A673 (cell line): Measurements from ENCODE around the gene MORN5. TPM values are rescaled to one million over a fixed set of nuclear protein-coding genes. Genes with fewer than 3 reads are reported as not detected.

Source experiments
- BruUV-seq: library from RNA; stranded (reverse); fragments of 400-500 nt; replicated peaks from 2 replicates; lab custom pipeline; 2021; lab: Mats Ljungman, UMichigan
- CTCF ChIA-PET: fragments of 300-600 bp; sonication (Branson Sonifier 250); formaldehyde crosslinking; loops from one replicate; lab custom pipeline; 2022; ENCODE audit warnings: antibody characterized with exemption; lab: Charles Lee
- POLR2A ChIA-PET: fragments of 300-600 bp; sonication (Branson Sonifier 250); formaldehyde crosslinking; loops from one replicate; lab custom pipeline; 2022; ENCODE audit warnings: antibody characterized with exemption; ENCODE audit not compliant: low non-redundant PET; lab: Charles Lee
- DNase-seq: peaks from one replicate; pipeline ENCODE4 v3.0.0-alpha.2; 2015; ENCODE audit warnings: low spot score
- H3K27ac ChIP-seq: fragments of 200-600 bp; sonication (generic); 2 replicates; pipeline ENCODE4 v1.5.1; 2016; ENCODE audit warnings: mixed run types, low read depth, mild to moderate bottlenecking, mixed read lengths, antibody characterized with exemption, low read length; ENCODE audit not compliant: poor library complexity, severe bottlenecking
- H3K27me3 ChIP-seq: fragments of 200-600 bp; sonication (generic); replicated peaks from 2 replicates; pipeline ENCODE4 v1.6.1; 2017; ENCODE audit warnings: mixed run types, low read depth, mild to moderate bottlenecking, mixed read lengths, antibody characterized with exemption, low read length; ENCODE audit not compliant: insufficient read depth, poor library complexity
- H3K36me3 ChIP-seq: fragments of 200-600 bp; sonication (generic); 2 replicates; pipeline ENCODE4 v1.6.1; 2016; ENCODE audit warnings: mixed run types, mild to moderate bottlenecking, mixed read lengths, antibody characterized with exemption, low read length; ENCODE audit not compliant: insufficient read depth, poor library complexity, severe bottlenecking
- H3K4me1 ChIP-seq: fragments of 200-600 bp; sonication (generic); 2 replicates; pipeline ENCODE4 v1.6.1; 2017; ENCODE audit warnings: mixed run types, mild to moderate bottlenecking, mixed read lengths, antibody characterized with exemption, low read length; ENCODE audit not compliant: insufficient read depth, poor library complexity, severe bottlenecking
- H3K4me3 ChIP-seq: fragments of 200-600 bp; sonication (generic); 2 replicates; pipeline ENCODE4 v1.5.1; 2016; ENCODE audit warnings: low read depth, mixed run types, mild to moderate bottlenecking, mixed read lengths, low read length; ENCODE audit not compliant: poor library complexity, severe bottlenecking
- H3K9me3 ChIP-seq: fragments of 200-600 bp; sonication (generic); 2 replicates; pipeline ENCODE4 v1.6.1; 2016; ENCODE audit warnings: mixed run types, low read depth, mild to moderate bottlenecking, mixed read lengths, antibody characterized with exemption, low read length; ENCODE audit not compliant: poor library complexity, severe bottlenecking
- EZH2 ChIP-seq: fragments of 200-600 bp; sonication (generic); IDR thresholded peaks from 2 replicates; pipeline ENCODE4 v1.6.1; 2017; ENCODE audit warnings: borderline replicate concordance, low read depth, mild to moderate bottlenecking, mixed read lengths, antibody characterized with exemption, low read length; ENCODE audit not compliant: poor library complexity, severe bottlenecking
- intact Hi-C: fragments of 100-400 bp; cut with micrococcal nuclease; formaldehyde crosslinking; loops from one replicate; pipeline ENCODE4 v1.10.0; 2022; ENCODE audit not compliant: unreplicated experiment
- total RNA-seq: library from RNA; stranded (reverse); gene quantifications from 2 replicates; pipeline ENCODE4 v1.2.3, GENCODE V29; 2021
- TF ChIP-seq, protein P1 (sequence below): fragments of 300-800, 200-600 bp; sonication (generic); conservative IDR thresholded peaks from 2 replicates; pipeline ENCODE4 v1.5.1; 2017; ENCODE audit warnings: low read depth, mild to moderate bottlenecking, antibody characterized with exemption, low read length, moderate library complexity, mixed read lengths

The MORN5 gene
- total RNA-seq, 1 experiment from 2014 or later, result not detected

- no peaks in the 10 kb centered on the region for H3K4me1 ChIP-seq
- H3K27me3 ChIP-seq, result peaks cover 64% of the 10 kb centered on the region
- H3K27ac ChIP-seq, result no peak overlapping the region
- H3K36me3 ChIP-seq, result no peaks in the 10 kb centered on the region
- intact Hi-C loops, result no loop called here
- ChIA-PET POLR2A (no interaction called here), CTCF (no interaction called here)
- no peak for DNase-seq
- TF ChIP-seq, protein P1, sequence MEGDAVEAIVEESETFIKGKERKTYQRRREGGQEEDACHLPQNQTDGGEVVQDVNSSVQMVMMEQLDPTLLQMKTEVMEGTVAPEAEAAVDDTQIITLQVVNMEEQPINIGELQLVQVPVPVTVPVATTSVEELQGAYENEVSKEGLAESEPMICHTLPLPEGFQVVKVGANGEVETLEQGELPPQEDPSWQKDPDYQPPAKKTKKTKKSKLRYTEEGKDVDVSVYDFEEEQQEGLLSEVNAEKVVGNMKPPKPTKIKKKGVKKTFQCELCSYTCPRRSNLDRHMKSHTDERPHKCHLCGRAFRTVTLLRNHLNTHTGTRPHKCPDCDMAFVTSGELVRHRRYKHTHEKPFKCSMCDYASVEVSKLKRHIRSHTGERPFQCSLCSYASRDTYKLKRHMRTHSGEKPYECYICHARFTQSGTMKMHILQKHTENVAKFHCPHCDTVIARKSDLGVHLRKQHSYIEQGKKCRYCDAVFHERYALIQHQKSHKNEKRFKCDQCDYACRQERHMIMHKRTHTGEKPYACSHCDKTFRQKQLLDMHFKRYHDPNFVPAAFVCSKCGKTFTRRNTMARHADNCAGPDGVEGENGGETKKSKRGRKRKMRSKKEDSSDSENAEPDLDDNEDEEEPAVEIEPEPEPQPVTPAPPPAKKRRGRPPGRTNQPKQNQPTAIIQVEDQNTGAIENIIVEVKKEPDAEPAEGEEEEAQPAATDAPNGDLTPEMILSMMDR, result no peak
- TF ChIP-seq EZH2, result no peak
- BruUV-seq, result no TSS peak
- no peak overlapping the region for H3K4me3 ChIP-seq
- no peaks in the 10 kb centered on the region for H3K9me3 ChIP-seq
These were observed 4.6 kb downstream of the MORN5 start for GRCh38 chr9:122164286-122164685.

- Histone ChIP-seq H3K4me3 (no peak overlapping the region), H3K9me3 (no peaks in the 10 kb centered on the region), H3K4me1 (no peaks in the 10 kb centered on the region), H3K36me3 (no peaks in the 10 kb centered on the region), H3K27me3 (peaks cover 88% of the 10 kb centered on the region), H3K27ac (no peak overlapping the region)
- no peak for DNase-seq
- POLR2A ChIA-PET, result no interaction called here
- TF ChIP-seq, protein P1, result no peak
- no peak for TF ChIP-seq EZH2
- CTCF ChIA-PET, result no interaction called here
- no TSS peak for BruUV-seq
- intact Hi-C loops, result no loop called here
These were observed 8.6 kb downstream of the MORN5 start for GRCh38 chr9:122168356-122168755.

DNA sequence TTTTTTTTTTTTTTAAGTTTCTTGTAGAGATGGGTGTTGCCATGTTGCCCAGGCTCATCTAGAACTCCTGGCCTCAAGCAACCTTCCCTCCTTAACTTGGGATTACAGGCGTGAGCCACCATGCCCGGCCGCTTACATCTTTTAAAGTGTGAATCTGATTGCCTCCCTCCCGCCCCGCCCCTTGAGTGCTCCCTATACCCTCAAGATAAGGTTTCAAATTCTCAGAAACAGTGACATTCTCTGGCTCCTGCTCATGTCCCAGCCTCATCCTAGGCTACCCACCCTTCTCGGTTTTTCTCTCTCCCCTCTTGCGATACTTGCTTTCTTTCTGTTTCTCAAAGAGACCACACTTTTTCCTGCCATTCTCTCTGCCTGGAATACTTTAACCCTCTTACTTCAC lies 12.4 kb downstream of the MORN5 start:
- no peaks in the 10 kb centered on the region for H3K4me1 ChIP-seq
- H3K27me3 ChIP-seq, result peaks cover 56% of the 10 kb centered on the region
- intact Hi-C loops, result no loop called here
- no TSS peak for BruUV-seq
- H3K4me3 ChIP-seq, result no peak overlapping the region
- POLR2A ChIA-PET, result no interaction called here
- no peak for TF ChIP-seq EZH2
- TF ChIP-seq, protein P1, result no peak
- H3K36me3 ChIP-seq, result no peaks in the 10 kb centered on the region
- no peak for DNase-seq
- CTCF ChIA-PET, result no interaction called here
- H3K27ac ChIP-seq, result no peak overlapping the region
- no peaks in the 10 kb centered on the region for H3K9me3 ChIP-seq
